Psoas muscle (tissue), 8 donors: ENCODE measurements around the gene MOK. TPM values are rescaled to one million over a fixed set of nuclear protein-coding genes. Genes with fewer than 3 reads are reported as not detected.

Experiments
- ATAC-seq, 4 donors: fragments of 200-7000 bp; cut with Tn5 transposase; one replicate each; pipeline ENCODE4 v1.9.1; 2020; ENCODE audit warnings: moderate library complexity in 3 of 4, mild to moderate bottlenecking in 2 of 4
- DNase-seq, 2 donors: peaks; one replicate each; pipeline ENCODE4 v3.0.0-alpha.2; 2020
- H3K27ac ChIP-seq: fragments of 200-600 bp; one replicate; pipeline ENCODE4 v1.8.0; 2022
- H3K27me3 ChIP-seq, 3 donors: fragments of 200-600 bp in 1 of 3; one replicate each; pipeline versions ENCODE4 v1.6.1 to v1.8.0; 2013 to 2022; ENCODE audit warnings: low read length in 2 of 3, mild to moderate bottlenecking in 2 of 3, moderate library complexity in 1 of 3; ENCODE audit not compliant: insufficient read depth in 3 of 3
- H3K36me3 ChIP-seq, 2 donors: fragments of 200-600 bp in 1 of 2; one replicate each; pipeline versions ENCODE4 v1.6.1 to v1.8.0; 2013 to 2022; ENCODE audit warnings: low read depth in 1 of 2, mild to moderate bottlenecking in 1 of 2, moderate library complexity in 1 of 2; ENCODE audit not compliant: insufficient read depth in 1 of 2
- H3K4me1 ChIP-seq: fragments of 200-600 bp; one replicate; pipeline ENCODE4 v1.8.0; 2022
- H3K4me3 ChIP-seq: fragments of 200-600 bp; one replicate; pipeline ENCODE4 v1.8.0; 2022; ENCODE audit warnings: mild to moderate bottlenecking
- H3K9me3 ChIP-seq: fragments of 200-600 bp; one replicate; pipeline ENCODE4 v1.8.0; 2022
- CTCF ChIP-seq: fragments of 200-600 bp; IDR thresholded peaks from one replicate; pipeline ENCODE4 v1.8.0; 2022; ENCODE audit warnings: antibody characterized with exemption
- WGBS, 3 donors: extraction: QIAGEN DNeasy Blood & Tissue Kit; methylation state at CpG; one replicate each; pipeline versions ENCODE4 v1.1.6 to v1.1.7; 2013; 5-methylcytosine and 5-hydroxymethylcytosine counted together
- intact Hi-C, 2 donors: fragments of 100-400 bp; cut with DNase I; formaldehyde crosslinking; loops; one replicate each; pipeline versions ENCODE4 v1.11.0 to v1.14.2; 2022
- polyA plus RNA-seq, 3 donors: library from polyadenylated mRNA; stranded (reverse); fragments of 200-250 nt; gene quantifications; one replicate each; pipeline ENCODE4 v1.2.3, GENCODE V29; 2013
- total RNA-seq, 4 donors: library from RNA; stranded (reverse); fragmentation: NEBNext Ultra II Directional in 2 of 4; extraction: Animal tissue kit (Norgen Biotek cat#: 25700) in 2 of 4; gene quantifications; one replicate each; pipeline versions ENCODE4 v1.2.1 to v1.2.4, GENCODE V29; 2021 to 2023
- donor health status: healthy with polysubstance abuse.
- donor health status: DM: no; HTN: no; CAD: no; lungs with moderate emphysema.
- donor health status: Bipolar disorder and iron deficiency.
- donor health status: healthy.
- donor health status: DM: yes; HTN: yes; CAD: no.
- donor health status: DM: no; HTN: no; CAD: no.
- donor health status: DM: no; HTN: no; CAD: no.
- donor health status: DM: yes; HTN: yes; CAD: no.

The MOK gene
- total and polyA plus RNA-seq, 7 donors = 1.8 to 11.1 (median 3.4) TPM

GRCh38 chr14:102351023-102351422 is 46.1 kb upstream of the MOK start:
- ATAC-seq (peak in 1 of 4 donors; percentile 32), DNase-seq (no peak)
- Histone ChIP-seq H3K36me3 (peaks cover 8 to 99% of the 10 kb centered on the region in 2 donors), H3K27me3 (no peaks in the 10 kb centered on the region), H3K27ac (peak overlapping the region; percentile 38), H3K4me3 (no peak overlapping the region), H3K9me3 (no peaks in the 10 kb centered on the region), H3K4me1 (peaks cover 3% of the 10 kb centered on the region)
- WGBS, 3 donors = 75 to 82% (median 81%) methylated on average over 10 of the region's 10 CpGs
- intact Hi-C loops = no loop called here
- TF ChIP-seq CTCF = no peak

- H3K4me3 ChIP-seq = no peak overlapping the region
- intact Hi-C loops = no loop called here
- DNase-seq = no peak
- no peaks in the 10 kb centered on the region for H3K9me3 ChIP-seq
- no peaks in the 10 kb centered on the region for H3K27me3 ChIP-seq
- 87 to 92% (median 92%) methylated on average over 16 of the region's 16 CpGs for WGBS, 3 donors
- H3K36me3 ChIP-seq = peaks cover 8 to 99% of the 10 kb centered on the region in 2 donors
- H3K27ac ChIP-seq = no peak overlapping the region
- no peak for ATAC-seq
- TF ChIP-seq CTCF = no peak
- peaks cover 3% of the 10 kb centered on the region for H3K4me1 ChIP-seq
Measured at GRCh38 chr14:102348376-102348775, 43.4 kb upstream of the MOK start.

- H3K27ac ChIP-seq = no peak overlapping the region
- intact Hi-C loops = no loop called here
- no peaks in the 10 kb centered on the region for H3K9me3 ChIP-seq
- H3K4me3 ChIP-seq = no peak overlapping the region
- no peak for ATAC-seq
- H3K36me3 ChIP-seq = peaks cover 8 to 99% of the 10 kb centered on the region in 2 donors
- 93 to 97% (median 95%) methylated on average over 4 of the region's 4 CpGs for WGBS, 3 donors
- TF ChIP-seq CTCF = no peak
- H3K4me1 ChIP-seq = peaks cover 3% of the 10 kb centered on the region
- DNase-seq = no peak
- H3K27me3 ChIP-seq = no peaks in the 10 kb centered on the region
Measured at GRCh38 chr14:102346645-102347044, 41.7 kb upstream of the MOK start.

- no peaks in the 10 kb centered on the region for H3K27me3 ChIP-seq
- H3K9me3 ChIP-seq = no peaks in the 10 kb centered on the region
- H3K4me3 ChIP-seq = no peak overlapping the region
- intact Hi-C loops = no loop called here
- no peak overlapping the region for H3K27ac ChIP-seq
- TF ChIP-seq CTCF = no peak
- WGBS, 3 donors = 61 to 88% (median 69%) methylated on average over 3 of the region's 3 CpGs
- ATAC-seq = no peak
- H3K36me3 ChIP-seq = peaks cover 8 to 100% of the 10 kb centered on the region in 2 donors
- no peaks in the 10 kb centered on the region for H3K4me1 ChIP-seq
- no peak for DNase-seq
Measured at GRCh38 chr14:102345232-102345631, 40.3 kb upstream of the MOK start.

GRCh38 chr14:102344485-102344884 is 39.5 kb upstream of the MOK start:
- ATAC-seq (no peak), DNase-seq (no peak)
- intact Hi-C loops = no loop called here
- Histone ChIP-seq H3K36me3 (peaks cover 8 to 100% of the 10 kb centered on the region in 2 donors), H3K27ac (no peak overlapping the region), H3K9me3 (no peaks in the 10 kb centered on the region), H3K4me3 (no peak overlapping the region), H3K27me3 (no peaks in the 10 kb centered on the region), H3K4me1 (no peaks in the 10 kb centered on the region)
- TF ChIP-seq CTCF = no peak
- 73 to 88% (median 82%) methylated on average over 5 of the region's 5 CpGs for WGBS, 3 donors
